Subcutaneous abdominal adipose tissue (tissue), 5 donors: ENCODE data around the gene TCEAL9.
A peak's percentile ranks its signal among the peaks of the same experiment; 100 is the strongest.
"Not testable (repeated sequence)": the region's sequence is repeated elsewhere in the genome, so short reads cannot be mapped to it uniquely, and the experiment has no call there.

Experiments
- H3K27ac ChIP-seq: one replicate; pipeline ENCODE4 v1.7.0; 2013; ENCODE audit warnings: low read depth, mild to moderate bottlenecking, inconsistent platforms, low read length, moderate library complexity
- H3K27me3 ChIP-seq, 5 donors: one replicate each; pipeline ENCODE4 v1.7.0; 2013; ENCODE audit warnings: low read length in 5 of 5, inconsistent platforms in 1 of 5; ENCODE audit not compliant: control insufficient read depth in 5 of 5, insufficient read depth in 4 of 5
- H3K36me3 ChIP-seq, 5 donors: one replicate each; pipeline ENCODE4 v1.7.0; 2013; ENCODE audit warnings: low read length in 5 of 5; ENCODE audit not compliant: control insufficient read depth in 5 of 5, insufficient read depth in 5 of 5
- H3K4me1 ChIP-seq, 5 donors: one replicate each; pipeline ENCODE4 v1.7.0; 2013; ENCODE audit warnings: low read length in 5 of 5, mild to moderate bottlenecking in 3 of 5, moderate library complexity in 1 of 5; ENCODE audit not compliant: control insufficient read depth in 5 of 5, insufficient read depth in 5 of 5
- H3K4me3 ChIP-seq, 5 donors: one replicate each; pipeline ENCODE4 v1.7.0; 2013; ENCODE audit warnings: low read length in 5 of 5, low read depth in 1 of 5
- H3K9ac ChIP-seq, 5 donors: one replicate each; pipeline ENCODE4 v1.7.0; 2013; ENCODE audit warnings: low read length in 5 of 5, mild to moderate bottlenecking in 4 of 5, moderate library complexity in 3 of 5
- H3K9me3 ChIP-seq, 5 donors: one replicate each; pipeline ENCODE4 v1.7.0; 2013; ENCODE audit warnings: low read length in 5 of 5; ENCODE audit not compliant: control insufficient read depth in 5 of 5
- donor health status: healthy.
- donor health status: healthy.
- donor health status: healthy.
- donor health status: healthy.
- donor health status: healthy.

Gene TCEAL9

DNA sequence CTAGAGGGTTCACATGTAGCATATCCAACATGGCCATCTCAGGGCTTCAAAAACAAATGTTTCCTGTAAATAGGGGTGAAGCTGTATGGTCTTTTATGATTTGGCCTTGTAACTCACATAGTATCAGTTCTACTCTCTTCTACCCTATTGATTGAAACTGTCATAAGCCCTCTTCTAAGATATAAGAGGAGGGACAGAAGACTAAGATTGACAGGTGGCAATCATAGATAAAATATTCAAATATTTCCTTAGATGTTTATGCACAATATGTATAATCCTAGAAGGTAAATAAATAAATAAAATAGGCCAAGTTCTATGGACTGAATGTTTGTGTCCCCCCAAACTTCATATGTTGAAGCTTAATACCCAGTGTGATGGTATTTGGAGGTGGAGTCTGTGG is 13.2 kb downstream of the TCEAL9 start:
- Histone ChIP-seq H3K9ac (no peak overlapping the region), H3K36me3 (no peaks in the 10 kb centered on the region), H3K4me1 (no peaks in the 10 kb centered on the region), H3K4me3 (no peak overlapping the region), H3K27me3 (peaks cover 0 to 4% (median 2%) of the 10 kb centered on the region in 5 donors), H3K9me3 (no peaks in the 10 kb centered on the region), H3K27ac (no peak overlapping the region)

DNA sequence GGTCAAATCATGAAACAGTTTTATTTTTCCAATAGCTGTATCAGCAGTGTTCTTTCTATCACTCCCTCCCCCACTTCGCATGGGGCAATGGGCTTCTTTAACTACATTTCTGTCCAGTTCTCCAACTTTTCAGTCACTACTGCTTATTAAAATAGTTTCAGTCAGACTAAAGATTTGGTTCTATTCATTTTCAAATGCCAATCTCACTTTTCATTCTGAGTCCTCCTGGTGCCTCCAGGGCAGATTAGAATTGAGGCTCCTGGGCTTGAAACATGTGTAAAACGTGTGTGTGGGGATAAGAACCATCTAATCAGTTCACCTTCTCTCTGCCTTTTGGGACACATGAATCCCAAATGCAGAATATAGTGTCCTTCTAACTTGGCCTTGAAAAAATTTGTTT is 16.6 kb downstream of the TCEAL9 start:
- no peaks in the 10 kb centered on the region for H3K36me3 ChIP-seq
- no peak overlapping the region for H3K27ac ChIP-seq
- peaks cover 0 to 5% (median 0%) of the 10 kb centered on the region in 5 donors for H3K27me3 ChIP-seq
- H3K9me3 ChIP-seq, result no peaks in the 10 kb centered on the region
- H3K4me3 ChIP-seq, result no peak overlapping the region
- no peak overlapping the region for H3K9ac ChIP-seq
- H3K4me1 ChIP-seq, result peaks cover 0 to 7% (median 3%) of the 10 kb centered on the region in 5 donors

DNA sequence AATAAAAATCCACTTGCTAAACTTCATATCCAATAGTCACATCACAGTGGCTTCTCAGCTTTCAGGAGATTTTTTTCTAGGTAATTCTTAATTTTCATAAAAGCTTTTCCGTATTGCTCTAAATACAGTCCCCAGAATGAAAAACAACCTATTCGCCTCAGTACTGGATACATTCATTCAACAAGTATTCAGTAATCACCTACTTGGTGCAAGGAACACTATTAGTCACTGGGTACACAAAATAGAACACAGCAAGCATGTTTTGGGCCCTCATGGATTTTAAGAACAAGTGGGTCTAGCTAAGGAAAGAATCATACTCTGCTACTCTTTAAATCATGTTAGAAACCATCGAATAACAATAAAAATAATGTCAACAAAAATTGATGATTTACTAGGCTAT is 17.3 kb downstream of the TCEAL9 start:
- no peaks in the 10 kb centered on the region for H3K36me3 ChIP-seq
- peaks cover 0 to 7% (median 3%) of the 10 kb centered on the region in 5 donors for H3K4me1 ChIP-seq
- H3K27ac ChIP-seq, result no peak overlapping the region
- H3K9ac ChIP-seq, result no peak overlapping the region
- no peak overlapping the region for H3K4me3 ChIP-seq
- H3K27me3 ChIP-seq, result peaks cover 0 to 5% (median 0%) of the 10 kb centered on the region in 5 donors
- no peaks in the 10 kb centered on the region for H3K9me3 ChIP-seq

DNA sequence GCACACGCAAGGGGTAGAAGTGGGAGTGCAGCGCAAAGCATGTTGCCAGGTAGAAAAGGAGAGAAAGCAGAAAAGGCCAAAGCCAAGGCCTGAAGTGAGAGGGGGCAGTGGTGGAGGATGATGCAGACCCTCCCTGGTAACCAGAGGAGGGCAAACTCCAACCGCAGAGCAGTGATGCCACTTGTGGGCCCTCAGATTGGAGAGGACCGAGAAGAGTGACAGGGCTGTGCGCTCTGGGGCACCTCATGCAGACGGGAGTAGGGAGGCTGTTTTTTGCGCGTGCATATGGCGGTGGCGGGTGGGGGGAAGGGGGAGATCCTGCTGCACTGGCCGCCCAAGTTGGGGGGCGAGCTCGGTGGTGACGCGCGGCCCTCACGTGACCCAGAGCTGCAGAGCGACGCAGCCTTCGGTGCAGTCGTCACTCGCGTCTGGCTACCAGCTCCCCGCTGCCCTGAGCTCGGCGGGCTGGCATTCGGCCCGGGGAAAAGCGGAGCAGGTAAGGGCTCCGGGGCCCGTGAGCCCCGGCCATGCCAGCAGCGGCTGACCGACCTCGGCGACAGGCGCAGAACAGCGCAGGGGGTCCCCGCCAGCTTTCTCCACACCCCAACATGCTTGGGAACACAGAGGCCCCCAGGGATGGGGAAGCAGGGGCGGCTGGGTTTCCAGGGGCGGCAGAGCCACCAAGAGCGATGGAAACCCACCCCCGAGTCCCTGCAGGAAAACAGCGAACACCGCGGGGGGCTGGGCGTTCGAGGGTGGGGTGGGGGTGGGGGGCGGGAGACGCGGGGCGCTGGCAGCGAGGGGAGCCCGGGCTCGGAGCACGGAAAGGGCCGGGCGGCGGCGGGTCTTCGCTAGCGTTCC is 20.0 kb downstream of the TCEAL9 start, which contains the start of gene BEX3:
TSS of gene BEX3 (plus strand) at position 421 of the 861 bp plus-strand sequence. CDS start 984 bp downstream, outside the sequence.
- H3K27me3 ChIP-seq, result peaks cover 0 to 7% (median 0%) of the 10 kb centered on the region in 5 donors
- peak within 1 kb of the TSS in 3 of 5 donors; percentile 6 to 66 (median 37) for H3K9ac ChIP-seq
- peak within 1 kb of the TSS; percentile 66 to 76 (median 72) for H3K4me3 ChIP-seq
- H3K4me1 ChIP-seq, result peaks cover 0 to 7% (median 3%) of the 10 kb centered on the region in 5 donors
- no peaks in the 10 kb centered on the region for H3K36me3 ChIP-seq
- no peaks in the 10 kb centered on the region for H3K9me3 ChIP-seq
- no peak within 1 kb of the TSS for H3K27ac ChIP-seq

DNA sequence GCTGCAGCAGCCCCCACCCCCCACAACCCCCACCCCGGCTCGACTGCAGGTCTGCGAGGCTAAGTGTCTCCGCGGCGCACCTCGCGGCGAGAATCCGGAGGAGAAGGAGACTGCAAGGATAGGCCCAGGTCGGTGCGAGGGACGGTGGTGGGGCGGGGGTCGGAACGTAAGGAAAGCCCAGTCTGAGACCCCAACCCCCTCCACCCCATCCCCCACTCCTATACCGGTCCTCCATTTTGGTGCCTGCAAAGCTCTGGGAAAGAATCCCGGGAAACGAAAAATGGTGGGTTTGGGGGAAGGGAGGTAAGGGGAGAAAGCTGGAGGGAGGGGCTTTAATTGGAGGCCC is 20.6 kb downstream of the TCEAL9 start:
- Histone ChIP-seq H3K27ac (no peak overlapping the region), H3K9ac (peak overlapping the region in 1 of 5 donors; percentile 35), H3K9me3 (no peaks in the 10 kb centered on the region), H3K4me1 (peaks cover 0 to 7% (median 3%) of the 10 kb centered on the region in 5 donors), H3K36me3 (no peaks in the 10 kb centered on the region), H3K4me3 (peak overlapping the region; percentile 56 to 72 (median 63)), H3K27me3 (peaks cover 0 to 7% (median 0%) of the 10 kb centered on the region in 5 donors)

DNA sequence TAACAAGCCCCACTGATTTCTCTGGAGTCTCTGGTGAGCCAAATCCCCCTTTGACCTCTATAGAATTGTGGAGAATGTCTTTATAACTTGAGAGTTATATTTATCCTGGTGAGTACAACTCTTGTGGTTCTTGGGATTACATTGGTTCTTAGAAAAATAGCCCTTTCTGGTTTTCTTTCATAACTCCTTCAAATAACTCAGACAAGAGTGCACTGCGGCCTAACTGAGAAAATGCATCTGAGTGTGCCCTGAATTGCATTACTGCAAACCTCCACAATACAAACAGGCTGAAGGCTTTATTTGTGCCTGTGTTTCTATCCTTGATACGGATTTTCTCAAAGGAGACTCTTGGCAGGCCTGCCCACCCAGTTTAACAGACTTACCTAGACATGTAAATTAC is 22.7 kb downstream of the TCEAL9 start:
- H3K9ac ChIP-seq, result no peak overlapping the region
- peaks cover 0 to 7% (median 3%) of the 10 kb centered on the region in 5 donors for H3K4me1 ChIP-seq
- no peaks in the 10 kb centered on the region for H3K36me3 ChIP-seq
- no peak overlapping the region for H3K27ac ChIP-seq
- no peaks in the 10 kb centered on the region for H3K9me3 ChIP-seq
- peaks cover 0 to 7% (median 0%) of the 10 kb centered on the region in 5 donors for H3K27me3 ChIP-seq
- H3K4me3 ChIP-seq, result no peak overlapping the region

DNA sequence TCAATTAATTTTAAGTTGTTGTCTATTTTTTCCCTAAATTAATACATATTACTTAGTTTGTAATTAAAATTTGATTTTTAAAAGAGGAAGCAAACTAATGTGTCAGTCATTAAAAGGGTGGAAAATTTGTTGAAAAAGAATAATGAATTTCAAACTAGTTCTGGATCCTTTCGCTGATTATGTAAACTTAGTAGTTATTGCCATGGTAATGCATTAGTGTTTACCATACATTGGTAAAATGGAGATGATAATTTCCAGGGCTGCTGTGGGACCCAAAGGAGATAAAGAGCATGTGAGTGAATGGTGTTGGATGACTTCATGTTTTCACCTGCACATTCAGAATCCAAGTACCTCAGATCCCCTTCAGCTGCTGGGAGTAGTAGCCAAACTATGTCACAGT is 26.6 kb downstream of the TCEAL9 start:
- Histone ChIP-seq H3K4me1 (peaks cover 0 to under 1% (median 0%) of the 10 kb centered on the region in 5 donors), H3K9me3 (no peaks in the 10 kb centered on the region), H3K9ac (no peak overlapping the region), H3K27me3 (peaks cover 0 to 2% (median 0%) of the 10 kb centered on the region in 5 donors), H3K27ac (no peak overlapping the region), H3K4me3 (no peak overlapping the region), H3K36me3 (no peaks in the 10 kb centered on the region)

DNA sequence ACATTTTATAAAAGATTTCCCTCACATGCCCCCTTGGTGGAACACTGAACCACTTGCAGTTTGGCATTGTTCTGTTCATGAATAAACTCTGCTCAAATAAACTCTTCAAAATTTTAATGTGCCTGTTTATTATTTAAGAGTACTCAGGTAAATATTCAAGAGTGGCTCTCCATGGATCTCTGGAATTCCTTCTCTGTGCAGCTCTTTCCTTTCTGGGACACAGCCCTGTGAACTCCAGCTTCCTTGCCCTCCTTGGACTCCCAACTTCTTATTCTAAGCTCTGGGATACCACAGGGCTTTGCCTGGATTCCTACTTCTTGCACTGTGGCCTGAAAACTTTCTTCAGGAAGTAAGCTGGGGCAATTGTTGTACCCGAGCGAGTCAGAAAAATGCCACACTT is 28.4 kb downstream of the TCEAL9 start:
- Histone ChIP-seq H3K27me3 (peaks cover 0 to 6% (median 0%) of the 10 kb centered on the region in 5 donors), H3K27ac (no peak overlapping the region), H3K9ac (no peak overlapping the region), H3K4me3 (no peak overlapping the region), H3K9me3 (no peaks in the 10 kb centered on the region), H3K36me3 (no peaks in the 10 kb centered on the region), H3K4me1 (no peaks in the 10 kb centered on the region)

DNA sequence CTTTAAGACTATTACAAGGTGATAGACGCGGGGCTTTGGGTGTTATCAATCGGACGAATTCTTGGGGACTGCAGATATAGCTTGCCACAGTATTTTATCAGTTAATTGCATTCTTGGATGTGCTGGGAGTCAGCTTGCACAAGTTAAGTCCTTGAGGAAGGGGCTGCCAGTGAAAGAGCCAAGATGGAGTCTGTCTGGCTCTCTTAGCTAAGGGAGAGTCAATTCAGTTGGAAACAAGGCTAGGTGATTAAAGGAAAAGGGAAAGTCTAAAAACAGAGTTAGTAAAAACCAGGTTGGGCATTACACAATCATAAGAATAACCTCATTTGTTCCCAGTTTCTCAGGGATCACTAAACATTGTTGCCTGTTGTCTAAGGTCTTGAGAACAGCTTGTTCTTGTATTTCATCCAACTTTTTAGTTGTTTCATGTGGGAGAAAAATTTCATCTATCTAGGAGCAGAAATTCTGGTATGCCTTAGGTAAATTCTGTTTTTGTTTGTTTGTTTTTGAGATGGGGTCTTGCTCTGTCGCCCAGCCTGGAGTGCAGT is 29.1 kb downstream of the TCEAL9 start:
- H3K36me3 ChIP-seq, H3K4me3 ChIP-seq, H3K9ac ChIP-seq, H3K9me3 ChIP-seq, H3K4me1 ChIP-seq, H3K27me3 ChIP-seq, H3K27ac ChIP-seq: not testable (repeated sequence)

DNA sequence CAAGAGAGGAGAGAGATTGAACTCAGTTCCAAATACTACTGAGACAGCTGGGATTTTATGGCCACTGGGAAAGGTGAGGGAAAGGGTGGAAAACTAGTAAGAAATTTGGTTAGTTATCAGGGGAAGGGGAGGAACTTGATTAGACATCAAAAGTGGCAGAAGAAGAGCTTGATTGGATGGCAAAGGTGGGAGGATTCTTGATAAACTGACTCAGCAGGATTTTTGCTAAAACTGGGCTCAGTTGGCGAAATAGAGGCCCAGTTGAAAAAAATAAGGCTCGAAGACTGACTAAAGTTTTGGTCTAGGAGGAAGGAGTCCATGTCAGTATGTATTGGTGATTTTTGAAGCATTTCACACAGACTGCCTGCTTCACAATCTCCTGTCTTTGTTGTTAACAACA is 30.0 kb downstream of the TCEAL9 start:
- Histone ChIP-seq H3K9me3 (no peaks in the 10 kb centered on the region), H3K4me1 (no peaks in the 10 kb centered on the region), H3K27me3 (peaks cover 0 to 6% (median 0%) of the 10 kb centered on the region in 5 donors), H3K36me3 (no peaks in the 10 kb centered on the region), H3K27ac (no peak overlapping the region), H3K4me3 (no peak overlapping the region), H3K9ac (no peak overlapping the region)
